Neural progenitor cell (in vitro differentiated cells): Measurements from ENCODE around the gene UTP11. TPM values are rescaled to one million over a fixed set of nuclear protein-coding genes. Genes with fewer than 3 reads are reported as not detected.
"Not testable (repeated sequence)": the region's sequence is repeated elsewhere in the genome, so short reads cannot be mapped to it uniquely, and the experiment has no call there.

Experiments used
- DNase-seq: peaks from one replicate; pipeline ENCODE4 v3.0.0-alpha.2; 2016; ENCODE audit warnings: low spot score
- H2AFZ ChIP-seq: fragments of 200-600 bp; sonication (generic); replicated peaks from 2 replicates; pipeline ENCODE4 v1.6.1; 2016; ENCODE audit warnings: antibody characterized with exemption
- H3F3A ChIP-seq: fragments of 200-600 bp; sonication (generic); 2 replicates; pipeline ENCODE4 v1.6.1; 2016; ENCODE audit warnings: antibody characterized with exemption, low read depth
- H3K27ac ChIP-seq: fragments of 200-600 bp; sonication (generic); 2 replicates; pipeline ENCODE4 v1.5.1; 2016; ENCODE audit warnings: mild to moderate bottlenecking
- H3K27me3 ChIP-seq: fragments of 200-600 bp; sonication (generic); 2 replicates; pipeline ENCODE4 v1.6.1; 2016; ENCODE audit warnings: mild to moderate bottlenecking, moderate library complexity
- H3K36me3 ChIP-seq: fragments of 200-600 bp; sonication (generic); 2 replicates; pipeline ENCODE4 v1.5.1; 2016
- H3K4me1 ChIP-seq: fragments of 200-600 bp; sonication (generic); 2 replicates; pipeline ENCODE4 v1.6.1; 2016; ENCODE audit warnings: mixed run types
- H3K4me2 ChIP-seq: fragments of 200-600 bp; sonication (generic); 2 replicates; pipeline ENCODE4 v1.6.1; 2016
- H3K4me3 ChIP-seq: fragments of 200-600 bp; sonication (generic); 2 replicates; pipeline ENCODE4 v1.5.1; 2016
- H3K79me2 ChIP-seq: fragments of 200-600 bp; sonication (generic); 2 replicates; pipeline ENCODE4 v1.6.1; 2016; ENCODE audit warnings: low read depth
- H3K9ac ChIP-seq: fragments of 200-600 bp; sonication (generic); 2 replicates; pipeline ENCODE4 v1.6.1; 2016
- H3K9me3 ChIP-seq: fragments of 200-600 bp; sonication (generic); 2 replicates; pipeline ENCODE4 v1.5.1; 2016; ENCODE audit warnings: low read depth
- H4K20me1 ChIP-seq: fragments of 200-600 bp; sonication (generic); 2 replicates; pipeline ENCODE4 v1.6.1; 2016; ENCODE audit warnings: low read depth
- H3K27ac Mint-ChIP-seq: 3 replicates; pipeline ENCODE4 v1.8.0; 2021; ENCODE audit warnings: mixed read lengths
- H3K27me3 Mint-ChIP-seq: 2 replicates; pipeline ENCODE4 v1.8.0; 2022; ENCODE audit warnings: low read depth, mild to moderate bottlenecking, inconsistent platforms, moderate library complexity, mixed read lengths; ENCODE audit not compliant: insufficient read depth
- H3K36me3 Mint-ChIP-seq: 3 replicates; pipeline ENCODE4 v1.8.0; 2021; ENCODE audit warnings: mixed read lengths
- H3K4me1 Mint-ChIP-seq: 3 replicates; pipeline ENCODE4 v1.8.0; 2021; ENCODE audit warnings: mixed read lengths
- H3K4me3 Mint-ChIP-seq: 3 replicates; pipeline ENCODE4 v1.8.0; 2021; ENCODE audit warnings: mild to moderate bottlenecking, moderate library complexity, mixed read lengths
- H3K9me3 Mint-ChIP-seq: 3 replicates; pipeline ENCODE4 v1.8.0; 2020; ENCODE audit warnings: mixed read lengths
- CTCF ChIP-seq: fragments of 200-600 bp; sonication (generic); IDR thresholded peaks from 2 replicates; pipeline ENCODE4 v1.5.1; 2017; ENCODE audit warnings: antibody characterized with exemption, mild to moderate bottlenecking
- EZH2 ChIP-seq: fragments of 200-600 bp; sonication (generic); IDR thresholded peaks from 2 replicates; pipeline ENCODE4 v1.6.1; 2017; ENCODE audit warnings: antibody characterized with exemption, mild to moderate bottlenecking, moderate library complexity
- EZH2phosphoT487 ChIP-seq: fragments of 200-600 bp; sonication (generic); IDR thresholded peaks from 2 replicates; pipeline ENCODE4 v1.6.1; 2017; ENCODE audit warnings: antibody characterized with exemption
- total RNA-seq: library from RNA; depleted of rRNA; stranded (reverse); fragments of >200 nt; gene quantifications from 2 replicates; pipeline ENCODE4 v1.2.3, GENCODE V29; 2015; ENCODE audit warnings: low replicate concordance

Gene UTP11
- total RNA-seq, 1 donor from 2014 or later = 86.0 TPM

DNA sequence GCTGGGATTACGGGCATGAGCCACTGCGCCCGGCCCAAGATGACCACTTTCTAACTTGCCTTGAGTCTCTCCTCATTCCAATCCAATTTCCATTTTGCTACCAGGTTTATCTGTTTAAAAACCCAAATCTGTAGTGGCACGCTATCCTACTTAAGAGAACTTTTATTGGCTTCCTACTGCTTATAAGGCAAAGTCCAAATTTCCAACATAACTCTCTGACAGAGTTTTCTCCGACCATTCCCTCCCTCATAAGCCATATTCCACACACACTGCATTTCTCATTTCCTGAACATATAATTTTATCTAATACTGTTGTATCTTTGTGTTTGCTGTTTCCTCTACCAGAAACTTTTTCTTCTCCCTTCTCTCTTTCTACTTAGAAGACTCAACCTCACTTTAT is 38.0 kb upstream of the UTP11 start:
- Mint-ChIP-seq H3K9me3 (no peaks in the 10 kb centered on the region), H3K4me3 (no peak overlapping the region), H3K27ac (no peak overlapping the region), H3K4me1 (no peaks in the 10 kb centered on the region), H3K27me3 (no peaks in the 10 kb centered on the region), H3K36me3 (peaks cover 45% of the 10 kb centered on the region)
- H3K79me2 ChIP-seq = peaks cover 29% of the 10 kb centered on the region
- H3F3A ChIP-seq = peaks cover 16% of the 10 kb centered on the region
- H2AFZ ChIP-seq = no peak overlapping the region
- DNase-seq = no peak
- H3K4me2 ChIP-seq = no peak overlapping the region
- H3K27me3 ChIP-seq = no peaks in the 10 kb centered on the region
- H3K4me3 ChIP-seq = no peak overlapping the region
- no peak overlapping the region for H3K9ac ChIP-seq
- no peak overlapping the region for H3K27ac ChIP-seq
- H4K20me1 ChIP-seq = peaks cover 4% of the 10 kb centered on the region
- no peaks in the 10 kb centered on the region for H3K4me1 ChIP-seq
- H3K9me3 ChIP-seq = no peaks in the 10 kb centered on the region
- peaks cover 13% of the 10 kb centered on the region for H3K36me3 ChIP-seq
- TF ChIP-seq EZH2phosphoT487 (no peak), CTCF (no peak), EZH2 (no peak)

DNA sequence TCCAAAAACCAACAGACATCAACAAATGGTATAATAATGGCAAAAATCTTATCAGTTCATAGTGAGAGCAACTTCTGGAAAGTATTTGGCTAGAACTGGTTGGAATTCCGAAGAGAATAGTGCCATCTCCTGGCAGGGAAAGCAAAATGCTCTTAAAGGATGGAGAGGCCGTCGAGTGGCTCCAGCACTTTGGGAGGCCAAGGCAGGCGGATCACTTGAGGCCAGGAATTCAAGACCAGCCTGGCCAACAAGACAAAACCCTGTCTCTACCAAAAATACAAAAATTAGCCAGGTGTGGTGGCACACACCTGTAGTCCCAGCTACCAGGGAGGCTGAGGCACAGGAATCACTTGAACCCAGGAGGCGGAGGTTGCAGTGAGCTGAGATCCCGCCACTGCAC is 37.5 kb upstream of the UTP11 start:
- peak; percentile 69 for DNase-seq
- H3K27me3 Mint-ChIP-seq, H3K9me3 Mint-ChIP-seq, H3K4me1 Mint-ChIP-seq, H3K9ac ChIP-seq, H3K4me2 ChIP-seq, H4K20me1 ChIP-seq, H3K9me3 ChIP-seq, H3K4me3 ChIP-seq, H3K27ac ChIP-seq, H3K27ac Mint-ChIP-seq, H3K4me3 Mint-ChIP-seq, H3K4me1 ChIP-seq, H2AFZ ChIP-seq, H3K27me3 ChIP-seq: not testable (repeated sequence)
- Histone ChIP-seq H3K36me3 (peaks cover 13% of the 10 kb centered on the region), H3K79me2 (peaks cover 29% of the 10 kb centered on the region), H3F3A (peaks cover 16% of the 10 kb centered on the region)
- peaks cover 45% of the 10 kb centered on the region for H3K36me3 Mint-ChIP-seq
- TF ChIP-seq CTCF = peak; percentile 73

- Histone ChIP-seq H3F3A (peaks cover 16% of the 10 kb centered on the region), H3K4me3 (no peak overlapping the region), H3K27me3 (no peaks in the 10 kb centered on the region), H3K4me2 (no peak overlapping the region), H3K4me1 (no peaks in the 10 kb centered on the region), H3K27ac (no peak overlapping the region), H4K20me1 (peaks cover 4% of the 10 kb centered on the region), H3K36me3 (peaks cover 19% of the 10 kb centered on the region), H3K9ac (no peak overlapping the region), H3K79me2 (peaks cover 11% of the 10 kb centered on the region), H3K9me3 (no peaks in the 10 kb centered on the region), H2AFZ (no peak overlapping the region)
- no peak for DNase-seq
- Mint-ChIP-seq H3K9me3 (no peaks in the 10 kb centered on the region), H3K4me1 (no peaks in the 10 kb centered on the region), H3K36me3 (peaks cover 39% of the 10 kb centered on the region), H3K27me3 (no peaks in the 10 kb centered on the region), H3K4me3 (no peak overlapping the region), H3K27ac (no peak overlapping the region)
- TF ChIP-seq EZH2phosphoT487 = no peak
- no peak for TF ChIP-seq EZH2
- no peak for TF ChIP-seq CTCF
These were observed 34.0 kb upstream of the UTP11 start for GRCh38 chr1:37978541-37978940.

GRCh38 chr1:37983546-37983945 is 29.0 kb upstream of the UTP11 start:
- H3K9me3 ChIP-seq = no peaks in the 10 kb centered on the region
- no peak overlapping the region for H3K27ac ChIP-seq
- peaks cover 10% of the 10 kb centered on the region for H4K20me1 ChIP-seq
- no peak overlapping the region for H3K4me3 ChIP-seq
- peaks cover 16% of the 10 kb centered on the region for H3K36me3 ChIP-seq
- no peak for DNase-seq
- H3K4me2 ChIP-seq = no peak overlapping the region
- H3K27me3 ChIP-seq = no peaks in the 10 kb centered on the region
- TF ChIP-seq EZH2phosphoT487 (no peak), CTCF (no peak)
- H3K27ac Mint-ChIP-seq = no peak overlapping the region
- peaks cover 35% of the 10 kb centered on the region for H3K36me3 Mint-ChIP-seq
- H3K4me1 ChIP-seq = peaks cover 4% of the 10 kb centered on the region
- no peak overlapping the region for H2AFZ ChIP-seq
- peaks cover 12% of the 10 kb centered on the region for H3F3A ChIP-seq
- H3K4me1 Mint-ChIP-seq = peaks cover 8% of the 10 kb centered on the region
- H3K4me3 Mint-ChIP-seq = no peak overlapping the region
- no peaks in the 10 kb centered on the region for H3K9me3 Mint-ChIP-seq
- H3K79me2 ChIP-seq = peaks cover 18% of the 10 kb centered on the region
- H3K9ac ChIP-seq = no peak overlapping the region
- no peaks in the 10 kb centered on the region for H3K27me3 Mint-ChIP-seq
